HL-60 (cell line): Measurements from ENCODE around the gene GRIFIN.
A peak's percentile ranks its signal among the peaks of the same experiment; 100 is the strongest.

Experiments
- DNase-seq, 2 experiments: peaks; one replicate each; pipeline ENCODE4 v3.0.0-alpha.2; 2010 to 2020; ENCODE audit warnings: low read depth in 1 of 2, low spot score in 1 of 2
- H3K27ac ChIP-seq: fragments of 250-450 bp; sonication (Bioruptor Pico); replicated peaks from 2 replicates; pipeline ENCODE4 v1.5.1; 2020; ENCODE audit warnings: mild to moderate bottlenecking, moderate library complexity
- H3K27me3 ChIP-seq: fragments of 250-450 bp; sonication (Bioruptor Pico); 2 replicates; pipeline ENCODE4 v1.5.1; 2021; ENCODE audit warnings: mild to moderate bottlenecking, moderate library complexity; ENCODE audit not compliant: insufficient read depth, poor library complexity, severe bottlenecking
- H3K4me3 ChIP-seq: replicated peaks from 2 replicates; pipeline ENCODE4 v1.5.1; 2011; ENCODE audit warnings: mild to moderate bottlenecking, control low read depth, low read length; ENCODE audit not compliant: insufficient read depth
- CTCF ChIP-seq: IDR thresholded peaks from one replicate; pipeline ENCODE4 v1.5.1; 2011; ENCODE audit warnings: low read length, control low read depth, inconsistent platforms; ENCODE audit not compliant: insufficient read depth
- GABPA ChIP-seq: IDR thresholded peaks from 2 replicates; pipeline ENCODE4 v1.6.1; 2012; ENCODE audit warnings: low read depth
- POLR2AphosphoS5 ChIP-seq: IDR thresholded peaks from 2 replicates; pipeline ENCODE4 v1.6.1; 2012; ENCODE audit warnings: low read depth
- REST ChIP-seq: IDR thresholded peaks from 2 replicates; pipeline ENCODE4 v1.6.1; 2012; ENCODE audit warnings: low read depth; ENCODE audit not compliant: insufficient replicate concordance
- SPI1 ChIP-seq: IDR thresholded peaks from 2 replicates; pipeline ENCODE4 v1.6.1; 2012; ENCODE audit warnings: low read depth, mild to moderate bottlenecking, borderline replicate concordance

GRIFIN gene

GRCh38 chr7:2451171-2452073 lies 24.8 kb downstream of the GRIFIN start:
- H3K4me3 ChIP-seq = peak overlapping the region; percentile 29
- no peak for TF ChIP-seq REST
- peak; percentile 59 for TF ChIP-seq CTCF
- H3K27ac ChIP-seq = 0 out of 2 replicates have a peak overlapping the region, but pooled peaks have one; percentile 8
- peak; percentile 53 to 78 for DNase-seq
- no peaks in the 10 kb centered on the region for H3K27me3 ChIP-seq

GRCh38 chr7:2450198-2451107 lies 25.7 kb downstream of the GRIFIN start:
- Histone ChIP-seq H3K27ac (no peak overlapping the region), H3K4me3 (no peak overlapping the region), H3K27me3 (no peaks in the 10 kb centered on the region)
- DNase-seq = no peak
- no peak for TF ChIP-seq REST
- TF ChIP-seq CTCF = no peak
- no peak for TF ChIP-seq SPI1
- no peak for TF ChIP-seq POLR2AphosphoS5
- no peak for TF ChIP-seq GABPA

GRCh38 chr7:2446676-2447075 lies 29.5 kb downstream of the GRIFIN start:
- Histone ChIP-seq H3K27me3 (no peaks in the 10 kb centered on the region), H3K4me3 (no peak overlapping the region), H3K27ac (no peak overlapping the region)
- no peak for DNase-seq
- no peak for TF ChIP-seq CTCF
- TF ChIP-seq REST = no peak
- peak; percentile 20; the same call in 1 of the 2 replicates for TF ChIP-seq POLR2AphosphoS5
- no peak for TF ChIP-seq SPI1
